Neutrophil (primary cell): ENCODE measurements around the gene CBFA2T3.

Experiments used
- H3K27ac ChIP-seq: fragments of 200-600 bp; sonication (generic); 2 replicates; pipeline ENCODE4 v1.5.1; 2016; ENCODE audit warnings: mild to moderate bottlenecking, moderate library complexity
- H3K27me3 ChIP-seq: fragments of 200-600 bp; sonication (generic); 2 replicates; pipeline ENCODE4 v1.6.0; 2016; ENCODE audit warnings: mild to moderate bottlenecking
- H3K36me3 ChIP-seq: fragments of 200-600 bp; sonication (generic); 2 replicates; pipeline ENCODE4 v1.5.1; 2017
- H3K4me1 ChIP-seq, 2 experiments: fragments of 200-600 bp in 1 of 2; sonication (generic) in 1 of 2; 1 replicate in 1 of 2; 2 replicates in 1 of 2; pipeline versions ENCODE4 v1.5.1 to v1.6.1; 2013 to 2016; ENCODE audit warnings: low read depth in 1 of 2, low read length in 1 of 2, mild to moderate bottlenecking in 1 of 2, moderate library complexity in 1 of 2; ENCODE audit not compliant: control insufficient read depth in 1 of 2, insufficient read depth in 1 of 2
- H3K4me3 ChIP-seq, 2 experiments: fragments of 200-600 bp in 1 of 2; sonication (generic) in 1 of 2; 1 replicate in 1 of 2; 2 replicates in 1 of 2; pipeline ENCODE4 v1.5.1; 2013 to 2016; ENCODE audit warnings: low read depth in 1 of 2, low read length in 1 of 2, mild to moderate bottlenecking in 1 of 2, moderate library complexity in 1 of 2
- H3K9me3 ChIP-seq: fragments of 200-600 bp; sonication (generic); 2 replicates; pipeline ENCODE4 v1.5.1; 2016
- TF ChIP-seq, protein P1 (sequence below): fragments of 200-600 bp; sonication (generic); IDR thresholded peaks from 2 replicates; pipeline ENCODE4 v1.5.1; 2016; ENCODE audit warnings: antibody characterized with exemption

Gene CBFA2T3

DNA sequence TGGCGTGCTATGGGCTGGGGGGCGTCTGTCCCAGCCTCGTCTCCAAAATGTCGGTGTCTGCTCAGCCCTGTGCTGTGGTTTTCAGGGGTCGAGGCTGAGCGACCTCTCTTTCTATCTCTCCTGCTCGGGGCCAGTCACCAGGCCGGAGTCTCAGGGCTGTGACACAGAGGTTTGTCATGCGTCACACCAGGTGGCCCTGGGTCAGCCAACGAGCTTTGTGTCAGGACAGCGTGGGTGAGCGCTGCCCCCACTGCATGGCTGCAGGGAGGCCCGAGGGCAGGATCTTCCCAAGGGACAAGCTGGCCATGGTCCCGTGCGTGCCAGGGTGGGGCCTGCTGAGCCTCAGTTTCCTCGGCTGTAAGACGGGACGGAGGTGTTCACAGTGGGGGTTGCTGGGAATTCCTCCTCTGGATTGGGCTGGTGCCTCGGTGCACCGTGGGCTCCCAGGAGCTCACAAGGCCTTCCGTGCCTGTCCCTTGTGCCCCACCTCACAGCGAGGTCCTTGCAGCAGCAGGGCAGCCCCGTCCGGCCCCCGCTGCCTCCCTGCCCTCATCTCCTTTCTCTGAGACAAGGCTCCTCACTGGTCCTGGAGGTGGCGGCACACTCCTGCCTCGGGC, 50.5 kb downstream of the CBFA2T3 start:
- Histone ChIP-seq H3K27me3 (no peaks in the 10 kb centered on the region), H3K9me3 (no peaks in the 10 kb centered on the region), H3K36me3 (peaks cover 25% of the 10 kb centered on the region), H3K27ac (no peak overlapping the region), H3K4me1 (peaks cover 0 to 15% of the 10 kb centered on the region in 2 experiments), H3K4me3 (no peak overlapping the region)
- TF ChIP-seq, protein P1, sequence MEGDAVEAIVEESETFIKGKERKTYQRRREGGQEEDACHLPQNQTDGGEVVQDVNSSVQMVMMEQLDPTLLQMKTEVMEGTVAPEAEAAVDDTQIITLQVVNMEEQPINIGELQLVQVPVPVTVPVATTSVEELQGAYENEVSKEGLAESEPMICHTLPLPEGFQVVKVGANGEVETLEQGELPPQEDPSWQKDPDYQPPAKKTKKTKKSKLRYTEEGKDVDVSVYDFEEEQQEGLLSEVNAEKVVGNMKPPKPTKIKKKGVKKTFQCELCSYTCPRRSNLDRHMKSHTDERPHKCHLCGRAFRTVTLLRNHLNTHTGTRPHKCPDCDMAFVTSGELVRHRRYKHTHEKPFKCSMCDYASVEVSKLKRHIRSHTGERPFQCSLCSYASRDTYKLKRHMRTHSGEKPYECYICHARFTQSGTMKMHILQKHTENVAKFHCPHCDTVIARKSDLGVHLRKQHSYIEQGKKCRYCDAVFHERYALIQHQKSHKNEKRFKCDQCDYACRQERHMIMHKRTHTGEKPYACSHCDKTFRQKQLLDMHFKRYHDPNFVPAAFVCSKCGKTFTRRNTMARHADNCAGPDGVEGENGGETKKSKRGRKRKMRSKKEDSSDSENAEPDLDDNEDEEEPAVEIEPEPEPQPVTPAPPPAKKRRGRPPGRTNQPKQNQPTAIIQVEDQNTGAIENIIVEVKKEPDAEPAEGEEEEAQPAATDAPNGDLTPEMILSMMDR, result no peak

DNA sequence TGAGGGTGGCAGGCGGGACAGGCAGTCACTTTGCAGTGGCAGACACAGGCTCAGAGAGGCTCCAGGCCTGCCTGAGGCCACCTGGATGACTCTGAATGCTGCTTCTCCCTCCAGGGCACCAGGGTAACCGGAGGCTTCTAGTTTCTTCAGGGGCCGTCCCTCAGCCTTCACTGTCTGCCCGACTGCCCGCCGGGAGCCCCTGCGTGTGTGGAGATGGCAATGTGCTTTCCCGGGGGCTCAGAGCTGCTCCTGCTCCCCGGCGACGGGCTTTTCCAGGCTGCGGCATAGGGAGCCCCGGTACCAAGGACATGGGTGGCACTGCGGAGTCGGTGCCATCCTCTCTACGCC, 51.5 kb downstream of the CBFA2T3 start:
- Histone ChIP-seq H3K4me3 (no peak overlapping the region), H3K36me3 (peaks cover 25% of the 10 kb centered on the region), H3K4me1 (peaks cover 0 to 24% of the 10 kb centered on the region in 2 experiments), H3K9me3 (no peaks in the 10 kb centered on the region), H3K27ac (no peak overlapping the region), H3K27me3 (no peaks in the 10 kb centered on the region)
- TF ChIP-seq, protein P1, result no peak

DNA sequence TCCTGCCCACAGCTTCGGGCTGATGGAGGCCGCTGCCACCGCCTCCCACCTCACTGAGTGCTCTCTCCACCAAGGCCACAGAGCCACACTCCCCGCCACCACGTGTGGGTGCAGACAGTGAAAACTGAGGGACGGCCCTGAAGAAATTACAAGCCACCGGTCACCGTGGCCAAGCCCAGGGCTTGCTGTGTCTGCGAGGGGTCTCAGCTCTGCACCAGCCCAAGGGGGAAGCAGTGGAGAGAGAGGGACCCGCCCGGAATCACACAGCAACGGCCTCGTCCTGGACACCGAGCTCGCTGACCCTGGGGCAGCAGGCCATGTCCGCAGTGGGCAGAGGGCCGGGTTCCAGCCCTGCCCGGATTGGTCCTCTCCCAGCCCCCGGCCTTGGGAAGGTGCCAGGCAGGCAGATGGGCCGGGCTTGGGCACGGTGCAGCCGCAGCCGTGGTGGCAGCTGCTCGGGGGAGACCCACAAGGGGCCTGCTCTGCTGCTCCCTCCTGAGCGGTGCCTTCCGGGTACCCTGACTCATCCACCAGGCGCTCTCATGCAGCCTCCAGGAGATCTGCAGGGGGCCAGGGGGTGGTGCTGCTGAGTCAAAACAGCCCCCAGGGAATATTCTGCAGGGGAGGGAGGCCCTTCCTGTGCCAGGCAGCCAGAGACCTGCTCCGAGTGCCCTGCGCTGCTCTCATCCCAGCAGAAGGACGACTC, 52.0 kb downstream of the CBFA2T3 start:
- H3K36me3 ChIP-seq, result peaks cover 25% of the 10 kb centered on the region
- no peak overlapping the region for H3K27ac ChIP-seq
- H3K4me1 ChIP-seq, result peaks cover 0 to 26% of the 10 kb centered on the region in 2 experiments
- no peaks in the 10 kb centered on the region for H3K27me3 ChIP-seq
- no peaks in the 10 kb centered on the region for H3K9me3 ChIP-seq
- no peak overlapping the region for H3K4me3 ChIP-seq
- TF ChIP-seq, protein P1, result peak; percentile 23

DNA sequence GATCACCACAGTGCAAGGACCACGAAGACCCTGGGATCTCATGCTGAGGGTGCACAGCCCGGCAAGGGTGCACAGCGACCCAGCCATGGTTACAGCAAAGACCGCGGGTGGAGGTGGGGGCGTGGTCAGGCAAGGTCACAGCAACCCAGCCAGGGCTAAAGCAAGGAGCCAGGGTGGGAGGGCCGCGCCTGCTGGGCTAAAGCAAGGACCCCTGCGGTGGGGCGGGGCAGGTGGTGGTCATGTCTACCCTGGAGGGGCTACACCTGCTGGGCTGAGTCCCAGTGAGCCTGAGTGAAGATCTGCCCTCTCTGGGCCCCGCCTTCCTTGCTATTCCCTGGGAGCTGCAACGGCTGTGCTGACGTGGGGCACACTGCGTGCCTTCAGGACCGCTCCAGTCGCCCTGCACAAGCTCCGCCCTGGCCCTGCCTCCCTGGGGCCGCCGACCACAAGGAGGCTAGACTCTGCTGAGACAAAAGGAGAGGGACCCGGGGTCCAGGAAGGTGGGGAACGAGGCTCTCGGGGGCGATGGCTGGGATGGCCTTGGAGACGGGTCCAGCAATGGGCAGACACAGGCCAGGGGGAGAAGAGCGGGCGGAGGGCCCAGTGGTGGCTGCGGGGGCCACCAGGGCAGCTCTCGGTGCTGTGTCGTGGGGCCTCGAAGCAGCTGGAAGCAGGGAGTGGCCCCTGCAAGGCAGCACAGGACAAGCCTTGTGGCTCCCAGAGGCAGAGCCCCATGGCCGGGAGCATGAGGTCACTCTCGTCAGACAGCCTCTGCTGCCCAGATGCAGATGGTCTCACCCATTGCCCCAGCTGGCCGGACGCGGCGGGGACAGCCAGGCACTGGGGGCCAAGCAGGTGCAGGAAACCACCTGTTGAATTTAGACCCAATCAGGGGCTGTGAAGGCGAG, 52.8 kb downstream of the CBFA2T3 start:
- H3K27me3 ChIP-seq, result no peaks in the 10 kb centered on the region
- H3K9me3 ChIP-seq, result no peaks in the 10 kb centered on the region
- H3K4me3 ChIP-seq, result no peak overlapping the region
- H3K36me3 ChIP-seq, result peaks cover 25% of the 10 kb centered on the region
- H3K27ac ChIP-seq, result no peak overlapping the region
- H3K4me1 ChIP-seq, result peaks cover 0 to 28% of the 10 kb centered on the region in 2 experiments
- TF ChIP-seq, protein P1, result no peak

DNA sequence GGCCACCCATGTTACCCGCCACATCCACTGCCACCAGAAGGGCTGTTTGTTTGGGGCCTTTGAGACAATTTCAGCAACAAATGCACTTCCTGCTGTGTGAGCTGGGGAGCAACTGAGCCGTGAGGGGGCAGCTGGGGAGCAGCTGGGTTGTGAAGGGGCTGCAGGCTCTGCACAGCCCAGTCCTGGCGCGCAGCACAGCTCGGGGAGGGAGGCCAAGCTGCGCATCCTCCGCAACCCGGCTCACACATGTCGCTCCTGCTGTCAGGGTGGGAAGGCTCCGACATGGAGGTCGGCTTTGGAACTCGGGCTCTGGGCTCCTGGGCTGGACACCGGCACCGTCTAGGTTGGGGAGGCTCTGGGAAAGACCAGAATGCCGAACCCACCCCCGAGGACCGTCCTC, 53.6 kb downstream of the CBFA2T3 start:
- H3K4me1 ChIP-seq, result peaks cover 3 to 35% of the 10 kb centered on the region in 2 experiments
- H3K36me3 ChIP-seq, result peaks cover 25% of the 10 kb centered on the region
- H3K4me3 ChIP-seq, result no peak overlapping the region
- no peaks in the 10 kb centered on the region for H3K9me3 ChIP-seq
- no peak overlapping the region for H3K27ac ChIP-seq
- no peaks in the 10 kb centered on the region for H3K27me3 ChIP-seq
- TF ChIP-seq, protein P1, result no peak
